ENCODE measurements around the gene CEACAM18.
"Not testable (repeated sequence)": the region's sequence is repeated elsewhere in the genome, so short reads cannot be mapped to it uniquely, and the experiment has no call there.

Gene CEACAM18

GRCh38 chr19:51439021-51439465 lies 39.3 kb upstream of the CEACAM18 start:
- no peaks in the 10 kb centered on the region for H3K4me1 ChIP-seq
- intact Hi-C loops (cut with DNase I; ENCODE audit: low total_unique reads), result loop anchor here (5.0 kb wide), 1 partner anchor 102 kb away; no protein-coding TSS in a partner anchor
- TF ChIP-seq, protein P1, sequence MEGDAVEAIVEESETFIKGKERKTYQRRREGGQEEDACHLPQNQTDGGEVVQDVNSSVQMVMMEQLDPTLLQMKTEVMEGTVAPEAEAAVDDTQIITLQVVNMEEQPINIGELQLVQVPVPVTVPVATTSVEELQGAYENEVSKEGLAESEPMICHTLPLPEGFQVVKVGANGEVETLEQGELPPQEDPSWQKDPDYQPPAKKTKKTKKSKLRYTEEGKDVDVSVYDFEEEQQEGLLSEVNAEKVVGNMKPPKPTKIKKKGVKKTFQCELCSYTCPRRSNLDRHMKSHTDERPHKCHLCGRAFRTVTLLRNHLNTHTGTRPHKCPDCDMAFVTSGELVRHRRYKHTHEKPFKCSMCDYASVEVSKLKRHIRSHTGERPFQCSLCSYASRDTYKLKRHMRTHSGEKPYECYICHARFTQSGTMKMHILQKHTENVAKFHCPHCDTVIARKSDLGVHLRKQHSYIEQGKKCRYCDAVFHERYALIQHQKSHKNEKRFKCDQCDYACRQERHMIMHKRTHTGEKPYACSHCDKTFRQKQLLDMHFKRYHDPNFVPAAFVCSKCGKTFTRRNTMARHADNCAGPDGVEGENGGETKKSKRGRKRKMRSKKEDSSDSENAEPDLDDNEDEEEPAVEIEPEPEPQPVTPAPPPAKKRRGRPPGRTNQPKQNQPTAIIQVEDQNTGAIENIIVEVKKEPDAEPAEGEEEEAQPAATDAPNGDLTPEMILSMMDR (IDR thresholded peaks at IDR 0.05), result peak in 1 of 2 experiments; percentile 8
- DNase-seq, result no peak
- H3K27ac ChIP-seq, result no peak overlapping the region
- H3K9me3 ChIP-seq, result no peaks in the 10 kb centered on the region
- H3K4me3 ChIP-seq, result no peak overlapping the region
- H3K27me3 ChIP-seq, result peaks cover 0 to 33% of the 10 kb centered on the region in 2 donors
- no peaks in the 10 kb centered on the region for H3K36me3 ChIP-seq

- Histone ChIP-seq H3K4me1 (no peaks in the 10 kb centered on the region), H3K27me3 (peaks cover 0 to 31% of the 10 kb centered on the region in 2 donors), H3K9me3 (no peaks in the 10 kb centered on the region), H3K36me3 (no peaks in the 10 kb centered on the region), H3K27ac (no peak overlapping the region), H3K4me3 (no peak overlapping the region)
- TF ChIP-seq, protein P1 (IDR thresholded peaks at IDR 0.05), result no peak
- DNase-seq, result no peak
- intact Hi-C loops (cut with DNase I; ENCODE audit: low total_unique reads), result no loop called here
Observed at GRCh38 chr19:51440052-51440451, 38.3 kb upstream of the CEACAM18 start.

DNA sequence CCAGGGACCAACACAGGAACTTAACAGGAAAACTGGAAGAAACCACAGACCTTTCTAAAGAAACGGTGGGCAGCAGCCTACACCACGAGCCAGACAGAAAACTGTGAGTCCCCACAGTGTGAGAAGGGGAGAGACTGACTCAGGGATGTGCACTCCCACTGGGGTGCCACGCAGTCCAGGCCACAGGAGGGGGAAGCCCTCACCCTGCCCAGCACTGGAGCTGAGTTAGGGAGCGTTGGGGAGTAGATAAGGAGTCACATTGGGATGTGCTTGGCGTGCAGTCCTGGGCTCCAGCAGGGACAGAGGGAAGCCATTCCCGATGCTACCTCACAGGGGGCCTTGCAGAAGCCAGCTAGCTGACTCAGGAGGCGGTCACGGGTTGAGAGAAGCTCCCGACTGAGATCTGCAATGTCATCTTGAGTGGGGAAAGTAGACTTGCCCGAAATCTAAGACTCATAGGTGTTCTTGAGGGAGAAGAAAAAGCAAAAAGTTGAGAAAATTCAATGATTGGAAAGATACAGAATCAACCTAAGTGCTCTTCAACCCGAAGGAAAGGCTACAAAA lies 37.4 kb upstream of the CEACAM18 start:
- H3K4me1 ChIP-seq, result no peaks in the 10 kb centered on the region
- intact Hi-C loops (cut with DNase I; ENCODE audit: low total_unique reads), result no loop called here
- TF ChIP-seq, protein P1 (IDR thresholded peaks at IDR 0.05), result no peak
- no peak for DNase-seq
- H3K36me3 ChIP-seq, result no peaks in the 10 kb centered on the region
- H3K27me3 ChIP-seq, result peaks cover 0 to 30% of the 10 kb centered on the region in 2 donors
- no peaks in the 10 kb centered on the region for H3K9me3 ChIP-seq
- no peak overlapping the region for H3K4me3 ChIP-seq
- H3K27ac ChIP-seq, result no peak overlapping the region

GRCh38 chr19:51441410-51442390 lies 36.6 kb upstream of the CEACAM18 start:
- Histone ChIP-seq H3K4me3 (no peak overlapping the region), H3K9me3 (no peaks in the 10 kb centered on the region), H3K27ac (no peak overlapping the region), H3K27me3 (peaks cover 0 to 30% of the 10 kb centered on the region in 2 donors), H3K36me3 (no peaks in the 10 kb centered on the region), H3K4me1 (no peaks in the 10 kb centered on the region)
- DNase-seq, result no peak
- intact Hi-C loops (cut with DNase I; ENCODE audit: low total_unique reads), result no loop called here
- TF ChIP-seq, protein P1 (IDR thresholded peaks at IDR 0.05), result no peak

- H3K27ac ChIP-seq; intact Hi-C loops (cut with DNase I; ENCODE audit: low total_unique reads); H3K4me3 ChIP-seq; DNase-seq; H3K27me3 ChIP-seq; H3K4me1 ChIP-seq; H3K9me3 ChIP-seq; H3K36me3 ChIP-seq: not testable (repeated sequence)
Observed at GRCh38 chr19:51447510-51447909, 30.8 kb upstream of the CEACAM18 start.

- H3K36me3 ChIP-seq, result no peaks in the 10 kb centered on the region
- H3K4me1 ChIP-seq, result no peaks in the 10 kb centered on the region
- no peaks in the 10 kb centered on the region for H3K9me3 ChIP-seq
- H3K27me3 ChIP-seq, result peaks cover 0 to 6% of the 10 kb centered on the region in 2 donors
- H3K27ac ChIP-seq, result no peak overlapping the region
- DNase-seq, result no peak
- TF ChIP-seq, protein P1 (IDR thresholded peaks at IDR 0.05), result no peak
- H3K4me3 ChIP-seq, result no peak overlapping the region
- intact Hi-C loops (cut with DNase I; ENCODE audit: low total_unique reads), result no loop called here
Observed at GRCh38 chr19:51448011-51448410, 30.3 kb upstream of the CEACAM18 start.

All from tibial artery (tissue), 4 donors.